PC-9 (cell line): Measurements from ENCODE around the gene UBASH3A. TPM values are rescaled to one million over a fixed set of nuclear protein-coding genes. Genes with fewer than 3 reads are reported as not detected.

Experiments used
- BruUV-seq: library from RNA; stranded (reverse); fragments of 400-500 nt; replicated peaks from 2 replicates; lab custom pipeline; 2021; lab: Mats Ljungman, UMichigan
- CTCF ChIA-PET: fragments of 300-600 bp; sonication (Branson Sonifier 250); formaldehyde crosslinking; loops from one replicate; lab custom pipeline; 2022; ENCODE audit warnings: antibody characterized with exemption; lab: Charles Lee
- POLR2A ChIA-PET: fragments of 300-600 bp; sonication (Branson Sonifier 250); formaldehyde crosslinking; loops from one replicate; lab custom pipeline; 2022; ENCODE audit warnings: antibody characterized with exemption; ENCODE audit not compliant: unreplicated experiment; lab: Charles Lee
- DNase-seq, 2 experiments: peaks; one replicate each; pipeline versions ENCODE4 v3.0.0 to v3.0.0-alpha.2; 2015 to 2022; ENCODE audit warnings: mixed read lengths in 1 of 2
- H2AFZ ChIP-seq: fragments of 200-600 bp; sonication (generic); 2 replicates; pipeline ENCODE4 v1.8.1; 2017; ENCODE audit warnings: antibody characterized with exemption
- H3F3A ChIP-seq: fragments of 200-600 bp; sonication (generic); 2 replicates; pipeline ENCODE4 v1.8.1; 2017; ENCODE audit warnings: antibody characterized with exemption, mild to moderate bottlenecking, low read depth; ENCODE audit not compliant: insufficient read depth
- H3K27ac ChIP-seq: fragments of 200-600 bp; sonication (generic); 2 replicates; pipeline ENCODE4 v1.6.1; 2016; ENCODE audit warnings: mixed run types
- H3K27me3 ChIP-seq: fragments of 200-600 bp; sonication (generic); 2 replicates; pipeline ENCODE4 v1.6.1; 2016; ENCODE audit warnings: low read depth, mixed run types; ENCODE audit not compliant: insufficient read depth
- H3K36me3 ChIP-seq: fragments of 200-600 bp; sonication (generic); 2 replicates; pipeline ENCODE4 v1.6.1; 2016; ENCODE audit warnings: low read depth, mixed run types
- H3K4me1 ChIP-seq: fragments of 200-600 bp; sonication (generic); replicated peaks from 2 replicates; pipeline ENCODE4 v1.6.1; 2016; ENCODE audit warnings: mixed run types; ENCODE audit not compliant: insufficient read depth
- H3K4me2 ChIP-seq: fragments of 200-600 bp; sonication (generic); 2 replicates; pipeline ENCODE4 v1.6.1; 2017; ENCODE audit warnings: mixed run types
- H3K4me3 ChIP-seq: fragments of 200-600 bp; sonication (generic); 2 replicates; pipeline ENCODE4 v1.6.1; 2016; ENCODE audit warnings: mixed run types
- H3K79me2 ChIP-seq: fragments of 200-600 bp; sonication (generic); 2 replicates; pipeline ENCODE4 v1.6.1; 2017; ENCODE audit warnings: low read depth, mixed run types
- H3K9me2 ChIP-seq: fragments of 200-600 bp; sonication (generic); 2 replicates; pipeline ENCODE4 v1.8.1; 2017; ENCODE audit warnings: mild to moderate bottlenecking; ENCODE audit not compliant: insufficient read depth
- H3K9me3 ChIP-seq: fragments of 200-600 bp; sonication (generic); 2 replicates; pipeline ENCODE4 v1.8.1; 2016; ENCODE audit warnings: low read depth; ENCODE audit not compliant: insufficient read depth
- H4K20me1 ChIP-seq: fragments of 200-600 bp; sonication (generic); 2 replicates; pipeline ENCODE4 v1.8.1; 2017; ENCODE audit not compliant: insufficient read depth
- EZH2 ChIP-seq: fragments of 200-600 bp; sonication (generic); IDR thresholded peaks from 2 replicates; pipeline ENCODE4 v1.8.0; 2017; ENCODE audit warnings: antibody characterized with exemption, low read depth
- intact Hi-C: fragments of 100-400 bp; cut with micrococcal nuclease; formaldehyde crosslinking; loops from one replicate; pipeline ENCODE4 v1.10.0; 2022; ENCODE audit not compliant: unreplicated experiment
- total RNA-seq: library from RNA; stranded (reverse); gene quantifications from 2 replicates; pipeline ENCODE4 v1.2.3, GENCODE V29; 2021
- TF ChIP-seq, protein P1 (sequence below): fragments of 200-600 bp; sonication (generic); conservative IDR thresholded peaks from 2 replicates; pipeline ENCODE4 v1.6.1; 2017; ENCODE audit warnings: mixed run types, antibody characterized with exemption, mild to moderate bottlenecking, moderate library complexity

Gene UBASH3A
- total RNA-seq, 1 experiment from 2014 or later = not detected

- CTCF ChIA-PET = no interaction called here
- Histone ChIP-seq H3K79me2 (no peaks in the 10 kb centered on the region), H3K4me1 (peaks cover 6% of the 10 kb centered on the region; the same call in 1 of the 2 replicates), H2AFZ (no peak overlapping the region), H3K27ac (no peak overlapping the region), H3F3A (no peaks in the 10 kb centered on the region), H4K20me1 (no peaks in the 10 kb centered on the region), H3K9me3 (no peaks in the 10 kb centered on the region), H3K9me2 (no peaks in the 10 kb centered on the region), H3K4me3 (no peak overlapping the region), H3K27me3 (peaks cover 6% of the 10 kb centered on the region; the same call in 1 of the 2 replicates), H3K4me2 (no peak overlapping the region), H3K36me3 (no peaks in the 10 kb centered on the region)
- BruUV-seq = no TSS peak
- intact Hi-C loops = no loop called here
- DNase-seq = no peak
- POLR2A ChIA-PET = no interaction called here
- TF ChIP-seq, protein P1, sequence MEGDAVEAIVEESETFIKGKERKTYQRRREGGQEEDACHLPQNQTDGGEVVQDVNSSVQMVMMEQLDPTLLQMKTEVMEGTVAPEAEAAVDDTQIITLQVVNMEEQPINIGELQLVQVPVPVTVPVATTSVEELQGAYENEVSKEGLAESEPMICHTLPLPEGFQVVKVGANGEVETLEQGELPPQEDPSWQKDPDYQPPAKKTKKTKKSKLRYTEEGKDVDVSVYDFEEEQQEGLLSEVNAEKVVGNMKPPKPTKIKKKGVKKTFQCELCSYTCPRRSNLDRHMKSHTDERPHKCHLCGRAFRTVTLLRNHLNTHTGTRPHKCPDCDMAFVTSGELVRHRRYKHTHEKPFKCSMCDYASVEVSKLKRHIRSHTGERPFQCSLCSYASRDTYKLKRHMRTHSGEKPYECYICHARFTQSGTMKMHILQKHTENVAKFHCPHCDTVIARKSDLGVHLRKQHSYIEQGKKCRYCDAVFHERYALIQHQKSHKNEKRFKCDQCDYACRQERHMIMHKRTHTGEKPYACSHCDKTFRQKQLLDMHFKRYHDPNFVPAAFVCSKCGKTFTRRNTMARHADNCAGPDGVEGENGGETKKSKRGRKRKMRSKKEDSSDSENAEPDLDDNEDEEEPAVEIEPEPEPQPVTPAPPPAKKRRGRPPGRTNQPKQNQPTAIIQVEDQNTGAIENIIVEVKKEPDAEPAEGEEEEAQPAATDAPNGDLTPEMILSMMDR = no peak
- no peak for TF ChIP-seq EZH2
Observed at GRCh38 chr21:42429856-42430255, 26.2 kb downstream of the UBASH3A start.

- Histone ChIP-seq H3K27me3 (peaks cover 6% of the 10 kb centered on the region; the same call in 1 of the 2 replicates), H3K9me3 (no peaks in the 10 kb centered on the region)
- no TSS peak for BruUV-seq
Observed at GRCh38 chr21:42430521-42430920, 26.8 kb downstream of the UBASH3A start.

DNA sequence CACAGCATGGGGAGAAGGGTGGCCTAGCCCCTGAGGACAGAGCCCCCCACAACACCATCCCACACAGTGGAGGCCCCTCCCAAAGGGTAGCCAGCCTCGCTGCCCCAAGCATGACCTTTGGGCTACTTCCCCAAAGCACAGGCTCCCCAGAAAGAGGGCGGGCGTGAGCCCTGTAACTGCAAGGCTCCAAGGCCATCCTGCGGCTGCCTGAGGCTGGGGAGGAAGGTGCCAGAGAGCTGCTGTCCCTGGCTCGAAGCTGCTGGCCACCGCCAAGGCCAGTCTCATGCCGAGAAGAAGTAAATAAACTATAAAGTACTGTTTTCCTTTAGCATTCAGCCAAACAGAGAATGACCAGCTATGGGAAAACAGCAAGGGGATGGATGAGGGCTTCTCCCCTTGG lies 27.5 kb downstream of the UBASH3A start:
- peaks cover 6% of the 10 kb centered on the region; the same call in 1 of the 2 replicates for H3K4me1 ChIP-seq
- no peak overlapping the region for H2AFZ ChIP-seq
- no peaks in the 10 kb centered on the region for H3F3A ChIP-seq
- intact Hi-C loops = no loop called here
- no peak for DNase-seq
- no peaks in the 10 kb centered on the region for H3K79me2 ChIP-seq
- H3K9me2 ChIP-seq = no peaks in the 10 kb centered on the region
- H3K27ac ChIP-seq = no peak overlapping the region
- no peaks in the 10 kb centered on the region for H4K20me1 ChIP-seq
- H3K27me3 ChIP-seq = peaks cover 4% of the 10 kb centered on the region; the same call in 1 of the 2 replicates
- no peaks in the 10 kb centered on the region for H3K9me3 ChIP-seq
- no peak overlapping the region for H3K4me2 ChIP-seq
- ChIA-PET CTCF (no interaction called here), POLR2A (no interaction called here)
- no peaks in the 10 kb centered on the region for H3K36me3 ChIP-seq
- no TSS peak for BruUV-seq
- H3K4me3 ChIP-seq = no peak overlapping the region
- TF ChIP-seq, protein P1 = no peak
- TF ChIP-seq EZH2 = no peak

More at GRCh38 chr21:42430521-42430920, 26.8 kb downstream of the UBASH3A start:
- intact Hi-C loops = no loop called here
- Histone ChIP-seq H3K9me2 (no peaks in the 10 kb centered on the region), H3K36me3 (no peaks in the 10 kb centered on the region), H3K4me1 (peaks cover 6% of the 10 kb centered on the region; the same call in 1 of the 2 replicates), H3K4me2 (no peak overlapping the region), H3F3A (no peaks in the 10 kb centered on the region), H3K79me2 (no peaks in the 10 kb centered on the region), H4K20me1 (no peaks in the 10 kb centered on the region), H3K27ac (no peak overlapping the region), H2AFZ (no peak overlapping the region), H3K4me3 (no peak overlapping the region)
- TF ChIP-seq, protein P1 = no peak
- TF ChIP-seq EZH2 = no peak
- ChIA-PET POLR2A (no interaction called here), CTCF (no interaction called here)
- DNase-seq = no peak
